SU-DHL-6 (cell line): ENCODE results near the gene SLC30A3.

ENCODE experiments used
- EZH2phosphoT487 ChIP-seq: fragments of 200-600 bp; sonication (generic), shearing (Covaris generic); conservative IDR thresholded peaks from 2 replicates; pipeline ENCODE4 v1.6.1; 2018; ENCODE audit warnings: mild to moderate bottlenecking, antibody characterized with exemption, low read length, moderate library complexity, mixed read lengths
- TF ChIP-seq, protein P1 (sequence below): fragments of 200-600 bp; sonication (generic); IDR thresholded peaks from one replicate; pipeline ENCODE4 v1.5.1; 2017; ENCODE audit warnings: antibody characterized with exemption, mild to moderate bottlenecking, low read length, moderate library complexity; ENCODE audit not compliant: insufficient read depth, poor library complexity, severe bottlenecking

DNA sequence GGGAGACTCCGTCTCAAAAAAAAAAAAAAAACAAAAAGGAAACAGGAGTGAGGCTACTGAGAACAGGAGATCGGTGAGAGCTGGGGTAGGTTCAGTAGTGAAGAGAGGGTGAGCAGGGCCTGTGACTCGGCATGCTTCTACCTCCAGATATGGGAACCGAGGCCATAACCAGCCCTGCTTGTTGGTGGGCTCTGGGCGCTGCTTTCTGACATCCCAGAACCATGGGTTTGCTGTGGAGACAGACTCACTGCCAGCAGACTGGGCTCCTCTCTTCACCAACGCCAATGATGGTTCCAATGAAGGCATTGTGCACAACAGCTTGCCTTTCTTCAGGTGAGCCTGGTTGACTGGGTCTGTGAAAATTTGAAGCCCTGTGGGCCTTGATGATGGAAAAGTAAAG, 39.4 kb downstream of the SLC30A3 start:
- TF ChIP-seq, protein P1, sequence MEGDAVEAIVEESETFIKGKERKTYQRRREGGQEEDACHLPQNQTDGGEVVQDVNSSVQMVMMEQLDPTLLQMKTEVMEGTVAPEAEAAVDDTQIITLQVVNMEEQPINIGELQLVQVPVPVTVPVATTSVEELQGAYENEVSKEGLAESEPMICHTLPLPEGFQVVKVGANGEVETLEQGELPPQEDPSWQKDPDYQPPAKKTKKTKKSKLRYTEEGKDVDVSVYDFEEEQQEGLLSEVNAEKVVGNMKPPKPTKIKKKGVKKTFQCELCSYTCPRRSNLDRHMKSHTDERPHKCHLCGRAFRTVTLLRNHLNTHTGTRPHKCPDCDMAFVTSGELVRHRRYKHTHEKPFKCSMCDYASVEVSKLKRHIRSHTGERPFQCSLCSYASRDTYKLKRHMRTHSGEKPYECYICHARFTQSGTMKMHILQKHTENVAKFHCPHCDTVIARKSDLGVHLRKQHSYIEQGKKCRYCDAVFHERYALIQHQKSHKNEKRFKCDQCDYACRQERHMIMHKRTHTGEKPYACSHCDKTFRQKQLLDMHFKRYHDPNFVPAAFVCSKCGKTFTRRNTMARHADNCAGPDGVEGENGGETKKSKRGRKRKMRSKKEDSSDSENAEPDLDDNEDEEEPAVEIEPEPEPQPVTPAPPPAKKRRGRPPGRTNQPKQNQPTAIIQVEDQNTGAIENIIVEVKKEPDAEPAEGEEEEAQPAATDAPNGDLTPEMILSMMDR, result no peak
- no peak for TF ChIP-seq EZH2phosphoT487
